HG02938 (cell line): ENCODE results near the gene LCA5L.
"Not testable (repeated sequence)": the region's sequence is repeated elsewhere in the genome, so short reads cannot be mapped to it uniquely, and the experiment has no call there.

ENCODE experiments used
- ATAC-seq: cut with Tn5 transposase; IDR thresholded peaks from one replicate; pipeline ENCODE4 v1.9.1; 2021; ENCODE audit warnings: mild to moderate bottlenecking, moderate library complexity; ENCODE audit not compliant: unreplicated experiment

The LCA5L gene

DNA sequence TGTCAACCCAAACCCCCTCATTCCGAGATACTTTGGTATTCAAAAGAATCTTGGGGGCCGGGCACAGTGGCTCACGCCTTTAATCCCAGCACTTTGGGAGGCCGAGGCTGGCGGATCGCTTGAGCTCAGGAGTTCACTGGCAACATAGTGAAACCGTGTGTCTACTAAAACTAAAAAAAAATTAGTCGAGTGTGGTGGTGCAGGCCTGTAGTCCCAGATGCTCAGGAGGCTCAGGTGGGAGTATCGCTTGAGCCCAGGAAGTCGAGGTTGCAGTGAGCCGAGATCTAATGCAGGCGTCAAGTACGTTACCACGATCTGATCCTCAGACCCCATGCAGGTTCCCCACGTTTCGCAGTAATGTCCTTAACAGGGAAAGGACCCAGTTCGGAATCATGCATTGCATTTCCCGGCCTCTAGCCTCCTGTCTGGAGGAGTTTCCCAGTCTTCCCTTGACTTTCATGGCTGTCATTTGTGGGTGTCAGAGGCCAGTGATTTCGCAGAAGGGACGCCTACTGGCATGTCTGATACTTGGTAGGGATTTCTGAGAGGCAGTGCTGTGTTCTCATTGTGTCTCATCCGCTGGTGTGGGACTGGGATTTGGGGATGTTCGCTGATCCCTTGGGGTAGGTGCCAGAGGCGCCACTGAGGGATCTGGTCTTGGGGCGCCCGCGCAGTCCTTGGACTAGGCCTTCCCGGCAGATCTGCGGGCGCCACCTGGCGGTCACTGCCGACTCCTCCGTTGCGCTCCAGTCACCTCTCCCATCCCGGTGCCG lies 57.4 kb downstream of the LCA5L start:
- peak; percentile 66 for ATAC-seq

DNA sequence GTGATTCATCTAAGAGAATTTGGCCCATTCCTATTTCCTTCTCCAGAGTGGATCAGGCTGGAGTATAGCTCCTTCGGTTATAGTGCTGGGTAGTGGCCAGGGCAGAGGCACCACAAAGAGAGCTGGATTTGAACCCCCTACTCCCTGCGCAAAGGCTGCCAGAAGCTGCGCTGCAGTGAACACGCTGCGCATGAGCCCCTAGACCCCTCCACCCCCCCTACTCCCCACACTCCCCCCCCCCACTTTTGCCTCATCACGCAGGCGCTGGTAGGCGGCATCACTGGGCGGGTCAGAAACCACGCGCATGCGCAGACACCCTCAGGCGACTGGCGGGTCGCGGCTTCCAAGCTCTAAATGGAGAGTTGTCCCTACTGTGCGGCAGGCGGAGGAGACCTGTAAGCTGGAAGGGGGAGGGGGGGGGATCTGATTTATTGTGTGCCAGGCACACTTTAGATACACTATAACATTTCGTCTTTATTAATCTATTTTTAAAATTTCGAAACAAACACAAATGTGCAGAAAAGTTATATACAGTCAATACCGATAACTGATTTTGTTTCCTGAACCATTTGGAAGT lies 58.0 kb downstream of the LCA5L start:
- peak; percentile 44 for ATAC-seq

GRCh38 chr21:39386899-39387298 lies 58.7 kb downstream of the LCA5L start:
- ATAC-seq: no peak

GRCh38 chr21:39386194-39386593 lies 59.4 kb downstream of the LCA5L start:
- no peak for ATAC-seq

GRCh38 chr21:39385299-39386145 lies 60.1 kb downstream of the LCA5L start:
- no peak for ATAC-seq

DNA sequence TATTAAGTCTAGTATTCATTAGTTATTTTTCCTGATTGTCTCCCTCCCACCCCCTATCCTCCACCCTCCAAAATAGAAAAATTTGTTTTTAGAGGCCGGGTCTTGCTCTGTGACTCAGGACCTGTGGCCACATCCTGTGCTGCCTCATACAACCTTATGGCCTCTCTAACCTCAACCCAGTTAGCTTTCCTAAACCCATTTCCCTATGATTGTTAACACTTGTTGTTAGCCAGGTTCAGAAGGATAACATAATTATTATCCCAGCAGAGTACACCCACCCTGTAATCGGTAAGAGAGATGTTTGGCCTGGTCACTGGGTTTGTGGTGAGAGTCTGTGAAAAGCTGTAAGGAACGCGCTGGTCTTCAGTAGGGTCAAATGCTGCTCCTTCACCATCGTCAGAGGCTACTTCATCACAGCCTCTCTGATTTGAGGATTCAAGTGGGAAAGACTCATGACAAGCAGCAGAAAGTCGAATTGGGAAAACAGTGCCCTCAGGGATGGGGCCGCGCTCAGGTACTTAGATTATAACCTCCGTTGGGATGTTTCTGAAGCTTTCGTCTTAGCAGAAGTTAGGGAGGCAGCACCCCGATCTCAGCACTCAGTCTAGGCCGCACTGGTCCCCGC lies 60.8 kb downstream of the LCA5L start:
- ATAC-seq: no peak

- ATAC-seq: not testable (repeated sequence)
Measured at GRCh38 chr21:39382096-39382495, 63.5 kb downstream of the LCA5L start.

DNA sequence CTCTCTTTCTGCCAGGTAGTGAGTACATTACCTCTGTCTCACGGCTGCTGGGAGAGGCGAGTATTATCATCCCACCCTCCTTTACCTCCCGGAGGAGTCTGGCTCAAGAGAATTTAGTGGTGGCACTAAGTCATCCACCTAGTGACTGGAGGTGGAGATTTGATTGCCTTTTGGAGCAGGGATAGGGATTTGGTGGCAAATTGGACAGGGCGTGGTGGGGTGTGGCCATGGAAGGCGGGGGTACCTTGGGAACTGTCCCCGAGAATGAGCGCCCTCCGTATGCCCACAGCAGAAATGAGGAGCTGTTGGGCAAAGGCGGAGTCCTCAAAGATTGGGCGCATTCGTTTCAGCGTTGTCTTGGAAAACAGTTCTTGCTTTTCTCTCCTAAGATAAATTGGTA lies 64.6 kb downstream of the LCA5L start:
- ATAC-seq: peak; percentile 1

DNA sequence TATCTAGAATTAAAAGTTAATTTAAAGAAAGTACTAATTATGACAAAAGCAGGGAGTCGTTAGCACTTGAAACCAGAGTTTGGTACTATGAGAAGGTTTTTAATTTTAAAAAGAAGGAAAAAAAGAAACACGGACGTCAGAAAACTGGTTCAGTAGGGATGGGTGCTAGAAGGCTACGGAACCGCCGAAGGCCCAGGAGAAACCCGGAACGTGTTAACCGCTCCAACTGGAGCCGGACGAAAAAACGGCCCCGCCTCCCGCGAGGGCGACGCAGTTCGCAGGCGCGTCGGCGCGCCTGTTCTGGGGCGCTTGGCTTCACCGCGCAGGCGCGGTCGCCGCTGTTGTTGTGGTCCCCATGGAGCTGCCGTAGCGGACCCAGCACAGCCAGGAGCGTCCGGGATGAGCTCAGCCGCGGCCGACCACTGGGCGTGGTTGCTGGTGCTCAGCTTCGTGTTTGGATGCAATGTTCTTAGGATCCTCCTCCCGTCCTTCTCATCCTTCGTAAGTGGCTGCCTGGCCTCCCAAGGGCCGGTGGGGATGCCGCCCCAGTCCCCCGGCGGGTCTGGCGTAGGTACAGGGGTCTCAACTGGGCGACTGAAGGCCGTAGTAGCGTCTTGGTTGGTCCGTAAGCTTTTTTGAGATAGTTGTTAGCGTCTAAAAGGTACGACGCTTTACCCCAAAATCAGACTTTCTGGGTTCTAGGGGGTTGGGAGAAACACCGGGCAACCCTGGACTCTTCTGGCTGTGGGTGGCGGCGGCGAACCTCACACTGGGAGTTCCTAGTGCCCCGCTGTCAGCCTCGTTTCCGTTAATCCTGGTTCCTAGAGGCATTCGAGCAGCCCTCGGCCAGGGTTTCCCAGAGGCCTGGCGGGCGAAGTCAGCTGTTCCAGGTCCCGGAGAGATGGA lies 65.3 kb downstream of the LCA5L start:
- peak; percentile 78 for ATAC-seq

GRCh38 chr21:39377444-39378050 lies 68.0 kb downstream of the LCA5L start:
- ATAC-seq: no peak

DNA sequence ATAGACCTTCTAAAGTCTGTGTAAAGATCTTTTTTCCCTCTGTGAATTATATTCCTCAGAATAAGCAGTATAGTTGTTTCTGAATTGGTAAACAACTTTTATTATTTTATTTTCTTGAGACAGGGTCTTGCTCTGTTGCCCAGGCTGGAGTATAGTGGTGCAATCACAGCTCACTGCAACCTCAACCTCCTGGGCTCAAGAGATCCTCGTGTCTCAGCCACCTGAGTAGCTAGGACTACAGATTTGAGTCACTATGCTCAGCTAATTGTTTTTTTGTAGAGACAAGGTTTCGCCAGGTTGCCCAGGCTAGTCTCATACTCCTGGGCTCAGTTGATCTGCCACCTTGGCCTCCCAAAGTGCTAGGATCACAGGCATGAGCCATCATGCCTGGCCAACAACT lies 70.1 kb downstream of the LCA5L start:
- no peak for ATAC-seq

GRCh38 chr21:39374046-39374445 lies 71.5 kb downstream of the LCA5L start:
- ATAC-seq: no peak

DNA sequence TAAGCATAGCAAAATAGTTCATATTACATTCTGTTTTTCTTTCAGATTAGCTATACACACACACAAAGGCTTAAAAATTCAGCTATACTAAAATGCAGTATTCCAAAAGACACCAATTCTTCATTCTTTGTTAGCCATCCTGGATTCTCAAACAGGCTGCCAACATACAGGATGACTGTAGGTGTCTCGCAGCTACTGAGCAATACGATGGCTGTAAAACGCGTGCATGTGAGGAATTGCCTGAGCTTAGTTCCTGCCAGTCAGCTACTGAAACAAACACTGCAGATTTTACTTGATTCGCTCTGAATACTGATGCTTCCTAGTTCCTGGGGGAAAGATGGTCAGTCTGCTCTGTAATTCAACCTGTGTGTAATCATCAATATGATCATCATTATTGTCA lies 71.9 kb downstream of the LCA5L start:
- no peak for ATAC-seq

DNA sequence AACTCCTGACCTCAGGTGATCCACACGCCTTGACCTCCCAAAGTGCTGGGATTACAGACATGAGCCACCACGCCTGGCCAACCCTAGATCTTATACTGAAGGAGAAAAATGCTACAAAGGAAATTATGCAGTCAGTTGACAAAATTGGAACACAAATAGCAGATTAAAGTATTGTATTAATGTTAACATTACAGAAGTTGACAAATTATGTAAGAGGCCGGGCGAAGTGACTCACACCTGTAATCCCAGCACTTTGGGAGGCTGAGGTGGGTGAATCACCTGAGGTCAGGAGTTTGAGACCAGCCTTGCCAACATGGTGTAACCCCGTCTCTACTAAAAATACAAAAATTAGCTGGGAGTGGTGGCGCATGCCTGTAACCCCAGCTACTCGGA lies 75.7 kb downstream of the LCA5L start:
- ATAC-seq: not testable (repeated sequence)

GRCh38 chr21:39367783-39368182 lies 77.8 kb downstream of the LCA5L start:
- no peak for ATAC-seq

DNA sequence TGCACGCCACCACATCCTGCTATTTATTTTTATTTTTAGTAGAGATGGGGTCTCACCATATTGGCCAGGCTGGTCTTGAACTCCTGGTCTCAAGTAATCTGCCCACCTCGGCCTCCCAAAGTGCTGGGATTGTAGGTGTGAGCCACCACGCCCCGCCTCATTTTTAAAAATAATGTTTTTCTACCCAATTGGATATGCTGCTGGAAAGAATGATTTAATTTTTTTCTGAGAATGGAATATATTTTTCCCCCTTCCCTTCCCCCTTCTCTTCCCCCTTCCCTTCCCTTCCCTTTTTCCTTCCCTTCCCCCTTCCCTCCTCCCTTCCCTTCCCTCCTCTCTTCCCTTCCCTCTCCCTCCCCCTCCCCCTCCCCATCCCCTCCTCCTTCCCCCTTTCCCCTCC lies 79.0 kb downstream of the LCA5L start:
- no peak for ATAC-seq

DNA sequence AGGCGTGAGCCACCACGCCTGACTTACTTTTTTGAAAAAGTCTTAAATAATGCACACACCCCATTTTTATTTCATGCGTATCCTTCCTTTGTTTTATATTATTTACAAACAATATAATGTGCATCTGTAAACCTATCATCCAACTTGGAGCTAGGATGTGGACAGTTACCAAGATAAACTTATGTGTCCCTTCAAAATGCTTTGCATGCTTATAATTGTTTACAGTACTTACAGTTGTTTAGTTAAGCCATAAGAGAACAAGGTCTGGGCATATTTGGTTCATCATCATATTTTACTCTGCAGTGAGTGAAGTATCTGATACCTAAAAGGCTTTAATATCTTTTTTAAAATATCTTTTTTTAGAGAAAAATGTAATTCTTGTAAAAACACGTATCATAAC lies 80.6 kb downstream of the LCA5L start:
- ATAC-seq: no peak

- ATAC-seq: no peak
Measured at GRCh38 chr21:39363607-39364555, 81.7 kb downstream of the LCA5L start.

DNA sequence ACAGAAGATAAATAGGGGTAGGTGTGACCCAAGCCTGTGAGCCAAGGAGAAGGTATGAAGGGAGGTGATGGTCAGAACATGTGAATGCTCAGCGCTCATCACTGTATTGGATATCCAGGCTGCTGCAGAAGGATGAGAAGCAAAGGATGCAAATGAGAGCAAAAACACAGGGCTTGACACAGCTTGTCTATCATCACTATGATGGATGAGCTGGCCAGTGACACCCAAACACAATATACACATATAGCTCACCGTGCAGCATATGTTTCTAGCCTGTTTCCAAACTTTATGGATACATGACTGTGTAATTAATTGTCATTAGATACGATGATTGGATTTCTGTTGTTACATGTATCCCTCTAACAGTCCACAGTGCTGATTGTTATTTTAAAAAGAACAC lies 82.8 kb downstream of the LCA5L start:
- ATAC-seq: no peak
